A673 (cell line): ENCODE data around the gene C1QB. TPM values are rescaled to one million over a fixed set of nuclear protein-coding genes. Genes with fewer than 3 reads are reported as not detected.

Experiments
- BruUV-seq: library from RNA; stranded (reverse); fragments of 400-500 nt; replicated peaks from 2 replicates; lab custom pipeline; 2021; lab: Mats Ljungman, UMichigan
- CTCF ChIA-PET: fragments of 300-600 bp; sonication (Branson Sonifier 250); formaldehyde crosslinking; loops from one replicate; lab custom pipeline; 2022; ENCODE audit warnings: antibody characterized with exemption; lab: Charles Lee
- POLR2A ChIA-PET: fragments of 300-600 bp; sonication (Branson Sonifier 250); formaldehyde crosslinking; loops from one replicate; lab custom pipeline; 2022; ENCODE audit warnings: antibody characterized with exemption; ENCODE audit not compliant: low non-redundant PET; lab: Charles Lee
- DNase-seq: peaks from one replicate; pipeline ENCODE4 v3.0.0-alpha.2; 2015; ENCODE audit warnings: low spot score
- H3K27ac ChIP-seq: fragments of 200-600 bp; sonication (generic); 2 replicates; pipeline ENCODE4 v1.5.1; 2016; ENCODE audit warnings: mixed run types, low read depth, mild to moderate bottlenecking, mixed read lengths, antibody characterized with exemption, low read length; ENCODE audit not compliant: poor library complexity, severe bottlenecking
- H3K27me3 ChIP-seq: fragments of 200-600 bp; sonication (generic); replicated peaks from 2 replicates; pipeline ENCODE4 v1.6.1; 2017; ENCODE audit warnings: mixed run types, low read depth, mild to moderate bottlenecking, mixed read lengths, antibody characterized with exemption, low read length; ENCODE audit not compliant: insufficient read depth, poor library complexity
- H3K36me3 ChIP-seq: fragments of 200-600 bp; sonication (generic); 2 replicates; pipeline ENCODE4 v1.6.1; 2016; ENCODE audit warnings: mixed run types, mild to moderate bottlenecking, mixed read lengths, antibody characterized with exemption, low read length; ENCODE audit not compliant: insufficient read depth, poor library complexity, severe bottlenecking
- H3K4me1 ChIP-seq: fragments of 200-600 bp; sonication (generic); 2 replicates; pipeline ENCODE4 v1.6.1; 2017; ENCODE audit warnings: mixed run types, mild to moderate bottlenecking, mixed read lengths, antibody characterized with exemption, low read length; ENCODE audit not compliant: insufficient read depth, poor library complexity, severe bottlenecking
- H3K4me3 ChIP-seq: fragments of 200-600 bp; sonication (generic); 2 replicates; pipeline ENCODE4 v1.5.1; 2016; ENCODE audit warnings: low read depth, mixed run types, mild to moderate bottlenecking, mixed read lengths, low read length; ENCODE audit not compliant: poor library complexity, severe bottlenecking
- H3K9me3 ChIP-seq: fragments of 200-600 bp; sonication (generic); 2 replicates; pipeline ENCODE4 v1.6.1; 2016; ENCODE audit warnings: mixed run types, low read depth, mild to moderate bottlenecking, mixed read lengths, antibody characterized with exemption, low read length; ENCODE audit not compliant: poor library complexity, severe bottlenecking
- EZH2 ChIP-seq: fragments of 200-600 bp; sonication (generic); IDR thresholded peaks from 2 replicates; pipeline ENCODE4 v1.6.1; 2017; ENCODE audit warnings: borderline replicate concordance, low read depth, mild to moderate bottlenecking, mixed read lengths, antibody characterized with exemption, low read length; ENCODE audit not compliant: poor library complexity, severe bottlenecking
- intact Hi-C: fragments of 100-400 bp; cut with micrococcal nuclease; formaldehyde crosslinking; loops from one replicate; pipeline ENCODE4 v1.10.0; 2022; ENCODE audit not compliant: unreplicated experiment
- total RNA-seq: library from RNA; stranded (reverse); gene quantifications from 2 replicates; pipeline ENCODE4 v1.2.3, GENCODE V29; 2021
- TF ChIP-seq, protein P1 (sequence below): fragments of 300-800, 200-600 bp; sonication (generic); conservative IDR thresholded peaks from 2 replicates; pipeline ENCODE4 v1.5.1; 2017; ENCODE audit warnings: low read depth, mild to moderate bottlenecking, antibody characterized with exemption, low read length, moderate library complexity, mixed read lengths

The C1QB gene
- total RNA-seq, 1 experiment from 2014 or later: not detected

DNA sequence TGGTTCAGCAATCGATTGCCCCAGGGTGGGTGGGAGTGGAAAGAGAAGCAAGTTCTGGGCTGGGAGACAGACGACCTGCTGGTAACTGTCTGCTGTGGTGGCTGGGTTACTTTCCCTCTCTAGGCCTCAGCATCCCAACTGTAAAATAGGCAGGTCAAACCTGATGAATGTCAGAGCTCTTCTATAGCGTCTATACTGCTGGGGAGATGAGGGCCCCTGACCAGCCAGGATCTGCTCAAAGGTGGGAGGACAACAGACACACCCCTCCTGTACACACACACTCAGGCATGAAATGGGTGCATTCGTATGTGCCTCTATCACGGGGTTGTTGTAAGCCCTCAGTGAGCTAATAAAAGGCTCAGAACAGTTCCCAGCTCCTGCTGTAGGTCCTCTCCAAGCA is 44.9 kb downstream of the C1QB start:
- BruUV-seq: no TSS peak
- peaks cover 7% of the 10 kb centered on the region for H3K4me1 ChIP-seq
- DNase-seq: no peak
- TF ChIP-seq EZH2: no peak
- TF ChIP-seq, protein P1, sequence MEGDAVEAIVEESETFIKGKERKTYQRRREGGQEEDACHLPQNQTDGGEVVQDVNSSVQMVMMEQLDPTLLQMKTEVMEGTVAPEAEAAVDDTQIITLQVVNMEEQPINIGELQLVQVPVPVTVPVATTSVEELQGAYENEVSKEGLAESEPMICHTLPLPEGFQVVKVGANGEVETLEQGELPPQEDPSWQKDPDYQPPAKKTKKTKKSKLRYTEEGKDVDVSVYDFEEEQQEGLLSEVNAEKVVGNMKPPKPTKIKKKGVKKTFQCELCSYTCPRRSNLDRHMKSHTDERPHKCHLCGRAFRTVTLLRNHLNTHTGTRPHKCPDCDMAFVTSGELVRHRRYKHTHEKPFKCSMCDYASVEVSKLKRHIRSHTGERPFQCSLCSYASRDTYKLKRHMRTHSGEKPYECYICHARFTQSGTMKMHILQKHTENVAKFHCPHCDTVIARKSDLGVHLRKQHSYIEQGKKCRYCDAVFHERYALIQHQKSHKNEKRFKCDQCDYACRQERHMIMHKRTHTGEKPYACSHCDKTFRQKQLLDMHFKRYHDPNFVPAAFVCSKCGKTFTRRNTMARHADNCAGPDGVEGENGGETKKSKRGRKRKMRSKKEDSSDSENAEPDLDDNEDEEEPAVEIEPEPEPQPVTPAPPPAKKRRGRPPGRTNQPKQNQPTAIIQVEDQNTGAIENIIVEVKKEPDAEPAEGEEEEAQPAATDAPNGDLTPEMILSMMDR: no peak
- no peak overlapping the region for H3K27ac ChIP-seq
- H3K9me3 ChIP-seq: no peaks in the 10 kb centered on the region
- intact Hi-C loops: no loop called here
- no peaks in the 10 kb centered on the region for H3K36me3 ChIP-seq
- H3K27me3 ChIP-seq: no peaks in the 10 kb centered on the region
- ChIA-PET CTCF (no interaction called here), POLR2A (no interaction called here)
- H3K4me3 ChIP-seq: no peak overlapping the region

DNA sequence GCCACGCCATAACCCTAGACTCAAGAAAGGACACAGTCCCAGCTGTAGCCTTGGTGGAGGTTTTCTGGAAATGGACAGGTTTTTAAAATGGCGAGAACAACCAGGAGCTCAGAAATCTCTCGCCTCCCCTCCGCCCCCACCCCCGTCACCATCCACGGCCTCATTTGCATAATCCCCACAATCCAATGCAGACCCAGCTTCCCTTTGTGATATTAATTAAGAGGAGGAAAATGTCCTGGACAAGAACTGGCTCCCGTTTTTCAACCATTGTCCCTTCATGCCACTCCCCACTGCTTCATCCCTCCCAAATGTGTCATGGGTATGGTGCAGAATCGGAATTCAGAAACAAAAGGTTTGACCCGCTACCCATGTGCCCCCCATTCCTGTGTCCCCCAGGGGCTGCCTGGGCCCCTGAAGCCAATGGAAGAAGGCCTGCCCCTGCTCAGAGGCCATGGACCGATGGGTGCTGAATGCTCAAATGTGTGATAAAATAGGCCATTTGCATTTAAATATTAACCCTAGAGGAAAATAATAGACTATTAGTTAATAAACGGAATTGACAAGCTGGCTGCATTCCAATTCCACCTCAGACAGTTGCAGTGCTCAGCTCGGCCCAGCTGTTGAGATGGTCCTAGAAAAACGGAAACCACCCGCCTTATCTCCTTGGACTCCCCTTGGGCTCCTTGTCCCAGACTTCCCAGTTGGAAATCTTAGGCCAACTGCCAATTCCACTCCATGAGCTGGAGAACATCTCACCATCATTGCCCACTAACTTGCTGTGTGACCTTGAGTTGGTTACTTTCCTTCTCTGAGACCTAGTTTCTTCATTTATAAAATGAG is 46.9 kb downstream of the C1QB start:
- Histone ChIP-seq H3K4me3 (no peak overlapping the region), H3K27me3 (no peaks in the 10 kb centered on the region), H3K27ac (no peak overlapping the region), H3K4me1 (peaks cover 7% of the 10 kb centered on the region), H3K36me3 (no peaks in the 10 kb centered on the region), H3K9me3 (no peaks in the 10 kb centered on the region)
- no peak for TF ChIP-seq EZH2
- TF ChIP-seq, protein P1: no peak
- ChIA-PET CTCF (interaction anchor here (0.7 kb wide), 1 partner anchor 12 kb away, joined by 3 read pairs; no protein-coding TSS in a partner anchor), POLR2A (no interaction called here)
- DNase-seq: no peak
- intact Hi-C loops: loop anchor here (10.0 kb wide), 1 partner anchor 165 kb away; no protein-coding TSS in a partner anchor
- BruUV-seq: no TSS peak

DNA sequence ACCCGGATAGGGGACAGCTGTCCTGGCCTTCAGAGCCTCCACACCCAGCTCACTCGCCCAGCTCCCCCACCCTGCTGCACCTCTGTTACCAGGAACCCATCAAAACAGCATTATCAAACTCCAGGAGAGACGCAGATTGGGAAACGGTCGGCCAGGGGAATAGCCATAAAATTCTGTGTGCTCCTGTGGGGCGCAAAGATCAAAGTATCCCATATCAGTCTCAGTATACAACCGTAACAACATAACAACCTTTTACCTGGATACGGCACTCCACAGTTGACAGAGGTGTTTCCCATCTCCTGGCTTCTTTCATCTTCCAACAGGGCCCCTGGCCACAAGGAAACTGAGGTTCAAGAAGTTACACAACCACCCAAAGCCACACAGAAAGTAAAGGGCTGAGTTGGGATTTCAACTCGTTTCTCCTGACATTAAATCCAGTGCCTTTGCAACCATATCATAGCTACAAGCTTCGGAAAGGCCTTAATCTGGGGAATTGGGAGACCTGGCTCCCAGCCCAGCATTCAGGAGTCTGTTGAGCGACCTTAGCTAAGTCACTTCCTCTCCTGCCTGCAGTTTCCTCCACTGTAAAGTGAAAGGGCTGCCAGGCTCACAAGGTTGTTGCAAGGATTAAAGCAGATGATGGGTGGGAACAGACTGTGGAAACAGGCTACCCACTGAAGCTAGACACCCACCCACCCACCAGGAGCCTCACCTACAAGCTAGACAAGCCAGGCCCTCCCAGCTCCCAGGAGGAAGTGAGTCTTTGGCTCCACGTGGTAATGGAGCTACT is 49.5 kb downstream of the C1QB start:
- Histone ChIP-seq H3K4me3 (no peak overlapping the region), H3K27me3 (no peaks in the 10 kb centered on the region), H3K36me3 (no peaks in the 10 kb centered on the region), H3K27ac (no peak overlapping the region), H3K9me3 (no peaks in the 10 kb centered on the region), H3K4me1 (peaks cover 7% of the 10 kb centered on the region)
- ChIA-PET POLR2A (no interaction called here), CTCF (interaction anchor here (1.1 kb wide), 1 partner anchor 12 kb away, joined by 3 read pairs; no protein-coding TSS in a partner anchor)
- intact Hi-C loops: loop anchor here (10.0 kb wide), 1 partner anchor 162 kb away; no protein-coding TSS in a partner anchor
- TF ChIP-seq, protein P1: no peak
- TF ChIP-seq EZH2: no peak
- DNase-seq: no peak
- no TSS peak for BruUV-seq
